Activated CD8-positive, alpha-beta memory T cell treated with anti-CD3 and anti-CD28 coated beads, Interleukin-2, amount 10 ng/mL, durations not matched to agents 7 days and 5 days (primary cell): ENCODE results near the gene OR52W1. TPM values are rescaled to one million over a fixed set of nuclear protein-coding genes. Genes with fewer than 3 reads are reported as not detected.

Source experiments
- ATAC-seq: fragments of 150-1000 bp; cut with Tn5 transposase; one replicate; pipeline ENCODE4 v1.10.0; 2021; ENCODE audit warnings: moderate library complexity
- CTCF ChIA-PET: fragments of 350-600 bp; sonication (Branson Sonifier 250); formaldehyde crosslinking; loops from one replicate; lab custom pipeline; 2021; ENCODE audit warnings: antibody characterized with exemption; lab: Charles Lee
- DNase-seq: peaks from one replicate; pipeline ENCODE4 v3.0.0-alpha.2; 2020
- H3K27ac Mint-ChIP-seq: one replicate; pipeline ENCODE4 v1.8.0; 2021; ENCODE audit warnings: mild to moderate bottlenecking, mixed read lengths
- H3K27me3 Mint-ChIP-seq: one replicate; pipeline ENCODE4 v1.8.0; 2021; ENCODE audit warnings: mixed read lengths
- H3K36me3 Mint-ChIP-seq: one replicate; pipeline ENCODE4 v1.8.0; 2021; ENCODE audit warnings: mild to moderate bottlenecking, mixed read lengths
- H3K4me1 Mint-ChIP-seq: one replicate; pipeline ENCODE4 v1.8.0; 2021; ENCODE audit warnings: mixed read lengths
- H3K4me3 Mint-ChIP-seq: one replicate; pipeline ENCODE4 v1.8.0; 2021; ENCODE audit warnings: mild to moderate bottlenecking, moderate library complexity, mixed read lengths
- H3K9me3 Mint-ChIP-seq: one replicate; pipeline ENCODE4 v1.8.0; 2022; ENCODE audit warnings: low read depth, mixed read lengths
- total RNA-seq, 2 experiments: library from RNA; stranded (reverse); gene quantifications; one replicate each; pipeline ENCODE4 v1.2.3, GENCODE V29; 2021

OR52W1 gene
- total RNA-seq, 2 experiments from 2014 or later: not detected

GRCh38 chr11:6225024-6225423, 26.0 kb downstream of the OR52W1 start:
- Mint-ChIP-seq H3K36me3 (peaks cover 24% of the 10 kb centered on the region), H3K4me3 (no peak overlapping the region), H3K4me1 (peaks cover 18% of the 10 kb centered on the region), H3K27ac (no peak overlapping the region), H3K27me3 (no peaks in the 10 kb centered on the region), H3K9me3 (no peaks in the 10 kb centered on the region)
- ATAC-seq (no peak), DNase-seq (no peak)
- CTCF ChIA-PET: no interaction called here

- H3K27ac Mint-ChIP-seq: no peak overlapping the region
- peaks cover 25% of the 10 kb centered on the region for H3K4me1 Mint-ChIP-seq
- H3K36me3 Mint-ChIP-seq: peaks cover 20% of the 10 kb centered on the region
- CTCF ChIA-PET: no interaction called here
- no peak overlapping the region for H3K4me3 Mint-ChIP-seq
- no peaks in the 10 kb centered on the region for H3K27me3 Mint-ChIP-seq
- no peak for ATAC-seq
- no peaks in the 10 kb centered on the region for H3K9me3 Mint-ChIP-seq
- DNase-seq: no peak
Observed at GRCh38 chr11:6225896-6226295, 26.9 kb downstream of the OR52W1 start.

GRCh38 chr11:6228520-6228919, 29.5 kb downstream of the OR52W1 start:
- no peak for ATAC-seq
- Mint-ChIP-seq H3K4me1 (peaks cover 39% of the 10 kb centered on the region), H3K4me3 (no peak overlapping the region), H3K27me3 (no peaks in the 10 kb centered on the region), H3K27ac (no peak overlapping the region), H3K9me3 (no peaks in the 10 kb centered on the region), H3K36me3 (peaks cover 14% of the 10 kb centered on the region)
- CTCF ChIA-PET: interaction anchor here (1.2 to 1.9 kb wide), 3 partner anchors 8 to 125 kb away, joined by 3 to 4 read pairs (median 4); no protein-coding TSS in a partner anchor
- no peak for DNase-seq

GRCh38 chr11:6229911-6230310, 30.9 kb downstream of the OR52W1 start:
- Mint-ChIP-seq H3K27ac (peak overlapping the region; percentile 48), H3K4me3 (peak overlapping the region; percentile 7)
- peak; percentile 67 for DNase-seq

GRCh38 chr11:6232899-6233298, 33.9 kb downstream of the OR52W1 start:
- Mint-ChIP-seq H3K27ac (peak overlapping the region; percentile 12), H3K27me3 (no peaks in the 10 kb centered on the region)
- CTCF ChIA-PET: interaction anchor here (2.4 kb wide), 1 partner anchor 130 kb away, joined by 10 read pairs; no protein-coding TSS in a partner anchor

More at GRCh38 chr11:6229911-6230310, 30.9 kb downstream of the OR52W1 start:
- CTCF ChIA-PET: interaction anchor here (0.7 to 1.4 kb wide), 4 partner anchors 17 to 124 kb away, joined by 3 to 6 read pairs (median 4); no protein-coding TSS in a partner anchor
- no peaks in the 10 kb centered on the region for H3K27me3 Mint-ChIP-seq
- ATAC-seq: no peak
- H3K4me1 Mint-ChIP-seq: peaks cover 47% of the 10 kb centered on the region
- H3K36me3 Mint-ChIP-seq: peaks cover 8% of the 10 kb centered on the region
- H3K9me3 Mint-ChIP-seq: no peaks in the 10 kb centered on the region

GRCh38 chr11:6233984-6234386, 35.0 kb downstream of the OR52W1 start:
- no peaks in the 10 kb centered on the region for H3K27me3 Mint-ChIP-seq
- H3K4me3 Mint-ChIP-seq: peak overlapping the region; percentile 92
- H3K9me3 Mint-ChIP-seq: no peaks in the 10 kb centered on the region
- no peak for ATAC-seq
- no peak for DNase-seq
- H3K4me1 Mint-ChIP-seq: peaks cover 43% of the 10 kb centered on the region
- CTCF ChIA-PET: interaction anchor here (1.4 to 2.4 kb wide), 3 partner anchors 119 to 472 kb away, joined by 3 to 10 read pairs (median 8); no protein-coding TSS in a partner anchor
- H3K27ac Mint-ChIP-seq: peak overlapping the region; percentile 95
- no peaks in the 10 kb centered on the region for H3K36me3 Mint-ChIP-seq

More at GRCh38 chr11:6232899-6233298, 33.9 kb downstream of the OR52W1 start:
- H3K4me1 Mint-ChIP-seq: peaks cover 44% of the 10 kb centered on the region
- peak overlapping the region; percentile 38 for H3K4me3 Mint-ChIP-seq
- H3K9me3 Mint-ChIP-seq: no peaks in the 10 kb centered on the region
- H3K36me3 Mint-ChIP-seq: peaks cover 1% of the 10 kb centered on the region
- ATAC-seq: no peak
- DNase-seq: no peak

DNA sequence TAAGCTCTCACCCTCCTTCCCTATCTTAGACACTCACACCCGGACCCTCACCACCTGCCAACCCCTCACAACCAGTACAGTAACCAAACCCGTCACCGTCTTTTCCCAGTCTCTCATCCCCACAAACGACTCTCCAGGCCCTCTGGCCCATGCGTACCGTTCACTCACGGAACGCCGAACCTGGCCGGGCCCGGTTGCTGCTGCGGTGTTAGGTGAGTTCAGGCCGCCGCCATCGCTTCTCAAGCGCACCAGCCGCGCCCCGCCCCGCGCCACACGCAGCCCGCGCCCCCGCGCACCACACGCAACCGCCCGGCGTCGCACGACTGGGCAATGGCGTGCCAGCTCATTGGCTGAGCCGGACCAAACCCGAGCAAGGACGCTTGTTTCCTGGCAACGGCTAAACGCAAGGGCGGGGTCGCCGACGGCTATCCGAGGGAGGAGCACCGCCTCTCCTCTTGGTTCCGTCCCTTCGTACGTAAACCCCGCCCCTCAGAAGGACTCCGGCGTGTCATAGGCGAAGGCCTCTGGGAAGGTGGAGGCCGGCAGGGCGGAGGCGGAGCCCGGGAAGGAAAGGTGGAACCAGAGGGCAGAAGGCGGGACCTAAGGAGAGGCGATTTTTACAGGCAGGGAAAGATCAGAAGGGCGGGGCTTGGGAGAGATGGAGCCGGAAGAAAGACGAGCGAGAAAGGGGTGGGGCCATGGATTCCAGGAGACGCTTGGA, 35.5 kb downstream of the OR52W1 start, which contains the start of gene FHIP1B:
Gene FHIP1B (minus strand): TSS at position 250 of the 721 bp plus-strand sequence. CDS start 10,120 bp downstream, outside the sequence.
- H3K9me3 Mint-ChIP-seq: no peaks in the 10 kb centered on the region
- CTCF ChIA-PET: interaction anchor here (0.8 to 2.4 kb wide), 5 partner anchors 18 to 471 kb away, joined by 3 to 10 read pairs (median 3); no protein-coding TSS in a partner anchor
- H3K27ac Mint-ChIP-seq: peak within 1 kb of the TSS; percentile 95

DNA sequence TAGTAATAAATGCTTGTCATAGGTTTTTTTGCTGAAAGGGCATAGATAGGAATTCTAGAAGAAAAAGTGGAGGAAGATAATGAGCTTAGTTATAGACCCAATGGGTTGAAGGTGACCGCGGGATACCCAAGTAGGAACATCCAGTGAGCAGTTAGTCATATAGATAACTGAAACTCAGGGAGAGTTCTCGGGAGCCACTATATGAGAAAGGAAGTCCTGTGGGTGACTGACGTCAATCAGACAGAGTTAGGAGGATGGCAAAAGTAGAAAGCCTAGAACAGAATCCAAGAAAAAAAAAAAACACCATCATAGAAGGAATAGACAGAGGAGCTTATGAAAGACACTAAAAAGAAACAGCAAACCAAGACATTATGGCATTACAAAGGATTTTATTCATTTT, 38.2 kb downstream of the OR52W1 start:
- Mint-ChIP-seq H3K9me3 (no peaks in the 10 kb centered on the region), H3K27ac (no peak overlapping the region), H3K27me3 (no peaks in the 10 kb centered on the region), H3K36me3 (no peaks in the 10 kb centered on the region), H3K4me1 (peaks cover 19% of the 10 kb centered on the region), H3K4me3 (no peak overlapping the region)
- CTCF ChIA-PET: interaction anchor here (1.1 to 1.9 kb wide), 3 partner anchors 14 to 161 kb away, joined by 3 to 11 read pairs (median 8); no protein-coding TSS in a partner anchor
- ATAC-seq (no peak), DNase-seq (no peak)

More for the DNA sequence above, 35.5 kb downstream of the OR52W1 start, which contains the start of gene FHIP1B:
- Mint-ChIP-seq H3K27me3 (no peaks in the 10 kb centered on the region), H3K4me1 (peaks cover 38% of the 10 kb centered on the region), H3K4me3 (peak within 1 kb of the TSS; percentile 92), H3K36me3 (no peaks in the 10 kb centered on the region)
- DNase-seq: peak; percentile 100
- ATAC-seq: peak; percentile 94

DNA sequence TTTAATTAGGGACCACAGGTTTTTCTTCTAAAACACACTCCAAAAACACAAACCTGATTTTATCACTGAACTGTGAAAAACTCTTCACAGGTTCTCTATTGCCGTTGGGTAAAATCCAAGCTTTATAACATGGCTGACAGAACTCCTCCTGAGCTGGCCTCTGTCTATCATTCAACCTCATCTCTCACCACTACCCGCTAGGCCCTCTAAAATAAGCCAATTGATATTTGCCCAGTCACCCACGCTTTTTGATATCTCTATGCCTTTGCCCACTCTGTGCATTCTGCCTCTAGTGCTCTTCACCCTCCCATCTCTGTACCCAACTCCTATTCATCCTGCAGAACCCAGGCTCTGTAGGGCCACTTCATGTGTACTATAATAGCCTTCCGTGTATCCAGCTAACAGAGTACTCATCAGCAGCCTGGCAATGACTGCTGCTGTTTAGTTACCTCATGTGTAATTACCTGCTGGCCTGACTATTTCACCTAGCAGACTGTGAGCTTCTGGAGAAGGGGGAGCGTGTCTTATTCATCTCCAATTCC, 38.8 kb downstream of the OR52W1 start:
- Mint-ChIP-seq H3K9me3 (no peaks in the 10 kb centered on the region), H3K4me1 (peaks cover 18% of the 10 kb centered on the region), H3K36me3 (no peaks in the 10 kb centered on the region), H3K27me3 (no peaks in the 10 kb centered on the region), H3K27ac (no peak overlapping the region), H3K4me3 (no peak overlapping the region)
- ATAC-seq (no peak), DNase-seq (no peak)
- CTCF ChIA-PET: interaction anchor here (1.1 to 1.9 kb wide), 3 partner anchors 14 to 160 kb away, joined by 3 to 11 read pairs (median 8); no protein-coding TSS in a partner anchor

DNA sequence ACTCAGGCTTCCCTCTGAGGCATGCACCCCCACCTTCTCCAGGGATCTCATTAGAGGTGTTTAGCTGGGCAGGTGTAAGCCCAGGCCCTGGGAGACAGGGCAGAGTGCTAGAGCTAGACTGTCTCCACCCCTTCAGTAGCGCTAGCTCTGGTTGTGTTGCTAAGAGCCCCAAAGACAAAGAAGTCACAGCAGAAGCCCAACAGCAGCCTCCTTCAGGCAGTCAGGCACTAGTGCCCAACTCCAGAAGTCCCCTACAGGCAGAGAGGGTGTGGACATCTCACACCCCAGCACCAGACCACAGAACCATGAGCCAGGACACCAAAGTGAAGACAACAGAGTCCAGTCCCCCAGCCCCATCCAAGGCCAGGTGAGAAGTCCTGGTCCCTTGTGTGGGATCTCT, 39.9 kb downstream of the OR52W1 start, which contains the start of gene CNGA4:
Gene CNGA4 (plus strand): TSS at position 188 of the 400 bp plus-strand sequence. CDS start 118 bp downstream, at position 306.
- Mint-ChIP-seq H3K27me3 (no peaks in the 10 kb centered on the region), H3K27ac (no peak within 1 kb of the TSS), H3K4me1 (peaks cover 9% of the 10 kb centered on the region), H3K9me3 (no peaks in the 10 kb centered on the region), H3K36me3 (no peaks in the 10 kb centered on the region), H3K4me3 (no peak within 1 kb of the TSS)
- CTCF ChIA-PET: interaction anchor here (2.3 kb wide), 1 partner anchor 13 kb away, joined by 8 read pairs; no protein-coding TSS in a partner anchor
- no peak for DNase-seq
- no peak for ATAC-seq

- H3K27ac Mint-ChIP-seq: no peak overlapping the region
- ATAC-seq (no peak), DNase-seq (no peak)
- H3K36me3 Mint-ChIP-seq: no peaks in the 10 kb centered on the region
- H3K4me1 Mint-ChIP-seq: peaks cover 3% of the 10 kb centered on the region
- CTCF ChIA-PET: interaction anchor here (1.4 to 2.3 kb wide), 3 partner anchors 9 to 204 kb away, joined by 4 to 8 read pairs (median 4); no protein-coding TSS in a partner anchor
- no peaks in the 10 kb centered on the region for H3K9me3 Mint-ChIP-seq
- H3K4me3 Mint-ChIP-seq: no peak overlapping the region
- peaks cover under 1% of the 10 kb centered on the region for H3K27me3 Mint-ChIP-seq
Observed at GRCh38 chr11:6240139-6240538, 41.1 kb downstream of the OR52W1 start.

DNA sequence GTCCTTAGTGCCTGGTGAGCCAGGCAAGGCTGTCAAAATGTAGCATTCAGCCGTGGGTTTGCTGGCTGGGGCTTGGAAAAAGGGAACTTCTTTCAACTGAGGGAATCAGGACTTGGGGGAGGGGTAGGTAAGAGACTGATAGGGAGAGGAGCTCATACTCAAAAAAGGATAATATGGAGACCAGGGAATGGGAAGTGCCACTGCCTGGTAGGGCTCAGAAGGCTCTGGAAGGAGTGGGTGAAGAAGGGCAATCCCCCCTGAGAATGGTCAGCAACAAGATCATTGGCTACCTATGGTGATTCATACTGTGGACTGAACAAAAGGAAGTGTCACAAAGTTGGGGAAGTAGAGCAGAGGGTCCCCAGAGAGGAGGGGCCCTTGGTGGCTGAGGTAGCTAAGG, 41.8 kb downstream of the OR52W1 start:
- ATAC-seq (no peak), DNase-seq (no peak)
- CTCF ChIA-PET: interaction anchor here (1.4 to 2.3 kb wide), 3 partner anchors 8 to 203 kb away, joined by 4 to 8 read pairs (median 4); no protein-coding TSS in a partner anchor
- no peaks in the 10 kb centered on the region for H3K4me1 Mint-ChIP-seq
- no peak overlapping the region for H3K4me3 Mint-ChIP-seq
- no peaks in the 10 kb centered on the region for H3K9me3 Mint-ChIP-seq
- no peaks in the 10 kb centered on the region for H3K36me3 Mint-ChIP-seq
- peaks cover 6% of the 10 kb centered on the region for H3K27me3 Mint-ChIP-seq
- H3K27ac Mint-ChIP-seq: no peak overlapping the region

- Mint-ChIP-seq H3K4me3 (no peak overlapping the region), H3K36me3 (no peaks in the 10 kb centered on the region), H3K9me3 (no peaks in the 10 kb centered on the region), H3K27ac (no peak overlapping the region), H3K4me1 (no peaks in the 10 kb centered on the region), H3K27me3 (peaks cover 6% of the 10 kb centered on the region)
- DNase-seq (no peak), ATAC-seq (no peak)
- CTCF ChIA-PET: interaction anchor here (1.4 to 1.9 kb wide), 2 partner anchors 8 to 203 kb away, joined by 4 read pairs; no protein-coding TSS in a partner anchor
Observed at GRCh38 chr11:6241316-6241715, 42.3 kb downstream of the OR52W1 start.
